ENCODE measurements around the gene PPAN.

Gene PPAN

GRCh38 chr19:10159610-10160009, 53.4 kb downstream of the PPAN start:
- no peak for DNase-seq (ENCODE audit: insufficient read length, low spot score)
- no peak for FAIRE-seq
- TF ChIP-seq POU2F2 (IDR thresholded peaks at IDR 0.05; ENCODE audit: low read depth, low read length): no peak
- TF ChIP-seq SPI1 (IDR thresholded peaks at IDR 0.05; ENCODE audit: low read depth, low read length): no peak
- TF ChIP-seq TAF1 (IDR thresholded peaks at IDR 0.05; ENCODE audit: low read depth, low read length): no peak
- no peak for TF ChIP-seq POLR2A (IDR thresholded peaks at IDR 0.05; ENCODE audit: low read depth, low read length)
- TF ChIP-seq PAX5 (IDR thresholded peaks at IDR 0.05; ENCODE audit: insufficient read depth, low read length, severe bottlenecking): no peak
- no peak for TF ChIP-seq POLR2AphosphoS5 (IDR thresholded peaks at IDR 0.05; ENCODE audit: low read depth, low read length)

Measured in GM12891 (cell line).